Tibial nerve (tissue), 4 donors: ENCODE results near the gene AKAP6. TPM values are rescaled to one million over a fixed set of nuclear protein-coding genes. Genes with fewer than 3 reads are reported as not detected.

Experiments
- DNase-seq, 2 donors: peaks; one replicate each; pipeline ENCODE4 v3.0.0-alpha.2; 2019; ENCODE audit warnings: low spot score in 2 of 2
- H3K27ac ChIP-seq, 4 donors: fragments of 200-600 bp; sonication (generic) in 3 of 4; one replicate each; pipeline ENCODE4 v1.5.1; 2017 to 2019; ENCODE audit warnings: mild to moderate bottlenecking in 1 of 4
- H3K27me3 ChIP-seq, 2 donors: fragments of 200-600 bp; sonication (generic) in 1 of 2; one replicate each; pipeline versions ENCODE4 v1.5.1 to v1.6.0; 2017 to 2019
- H3K36me3 ChIP-seq, 3 donors: fragments of 200-600 bp; sonication (generic); one replicate each; pipeline ENCODE4 v1.5.1; 2018 to 2019
- H3K4me1 ChIP-seq, 4 donors: fragments of 200-600 bp; sonication (generic) in 3 of 4; one replicate each; pipeline ENCODE4 v1.5.1; 2017 to 2019
- H3K4me3 ChIP-seq, 4 donors: fragments of 200-600 bp; sonication (generic) in 3 of 4; one replicate each; pipeline ENCODE4 v1.5.1; 2017 to 2019; ENCODE audit warnings: mild to moderate bottlenecking in 1 of 4, moderate library complexity in 1 of 4
- H3K9me3 ChIP-seq, 4 donors: fragments of 200-600 bp; sonication (generic) in 3 of 4; one replicate each; pipeline ENCODE4 v1.5.1; 2017 to 2019
- EP300 ChIP-seq, 2 donors: sonication (generic); formaldehyde crosslinking; IDR thresholded peaks; one replicate each; pipeline ENCODE4 v1.6.1; 2017; ENCODE audit warnings: antibody characterized with exemption in 2 of 2, mild to moderate bottlenecking in 1 of 2
- POLR2A ChIP-seq, 2 donors: fragments of 450-650 bp; IDR thresholded peaks; one replicate each; pipeline ENCODE4 v1.6.1; 2017; ENCODE audit warnings: antibody characterized with exemption in 2 of 2, mild to moderate bottlenecking in 2 of 2, moderate library complexity in 2 of 2
- WGBS, 2 donors: methylation state at CpG; one replicate each; pipeline ENCODE4 v1.1.5; 2018; 5-methylcytosine and 5-hydroxymethylcytosine counted together
- total RNA-seq, 4 donors: library from RNA; depleted of rRNA; stranded (reverse); fragments of >200 nt; gene quantifications; one replicate each; pipeline ENCODE4 v1.1.0, GENCODE V29; 2016
- TF ChIP-seq, protein P1 (sequence below), 5 experiments: fragments of 200-600 bp in 3 of 5; fragments of 450-650 bp in 2 of 5; sonication (generic) in 3 of 5; IDR thresholded peaks; one replicate each; pipeline ENCODE4 v1.5.1; 2016 to 2019; ENCODE audit warnings: antibody characterized with exemption in 5 of 5, mild to moderate bottlenecking in 3 of 5, moderate library complexity in 2 of 5

The AKAP6 gene
- total RNA-seq, 4 donors from 2014 or later: 2.1 to 10.7 (median 5.2) TPM

- DNase-seq: no peak
- H3K27me3 ChIP-seq: no peaks in the 10 kb centered on the region
- WGBS, 2 donors: 92 to 95% methylated on average over 3 of the region's 3 CpGs
- no peaks in the 10 kb centered on the region for H3K36me3 ChIP-seq
- no peaks in the 10 kb centered on the region for H3K9me3 ChIP-seq
- H3K27ac ChIP-seq: no peak overlapping the region
- TF ChIP-seq EP300 (IDR thresholded peaks at IDR 0.05) (no peak), POLR2A (IDR thresholded peaks at IDR 0.05) (no peak)
- TF ChIP-seq, protein P1, sequence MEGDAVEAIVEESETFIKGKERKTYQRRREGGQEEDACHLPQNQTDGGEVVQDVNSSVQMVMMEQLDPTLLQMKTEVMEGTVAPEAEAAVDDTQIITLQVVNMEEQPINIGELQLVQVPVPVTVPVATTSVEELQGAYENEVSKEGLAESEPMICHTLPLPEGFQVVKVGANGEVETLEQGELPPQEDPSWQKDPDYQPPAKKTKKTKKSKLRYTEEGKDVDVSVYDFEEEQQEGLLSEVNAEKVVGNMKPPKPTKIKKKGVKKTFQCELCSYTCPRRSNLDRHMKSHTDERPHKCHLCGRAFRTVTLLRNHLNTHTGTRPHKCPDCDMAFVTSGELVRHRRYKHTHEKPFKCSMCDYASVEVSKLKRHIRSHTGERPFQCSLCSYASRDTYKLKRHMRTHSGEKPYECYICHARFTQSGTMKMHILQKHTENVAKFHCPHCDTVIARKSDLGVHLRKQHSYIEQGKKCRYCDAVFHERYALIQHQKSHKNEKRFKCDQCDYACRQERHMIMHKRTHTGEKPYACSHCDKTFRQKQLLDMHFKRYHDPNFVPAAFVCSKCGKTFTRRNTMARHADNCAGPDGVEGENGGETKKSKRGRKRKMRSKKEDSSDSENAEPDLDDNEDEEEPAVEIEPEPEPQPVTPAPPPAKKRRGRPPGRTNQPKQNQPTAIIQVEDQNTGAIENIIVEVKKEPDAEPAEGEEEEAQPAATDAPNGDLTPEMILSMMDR (IDR thresholded peaks at IDR 0.05): no peak
- H3K4me1 ChIP-seq: peaks cover 0 to 33% (median 0%) of the 10 kb centered on the region in 4 donors
- no peak overlapping the region for H3K4me3 ChIP-seq
These were observed 304.2 kb downstream of the AKAP6 start for GRCh38 chr14:32633224-32633859.

DNA sequence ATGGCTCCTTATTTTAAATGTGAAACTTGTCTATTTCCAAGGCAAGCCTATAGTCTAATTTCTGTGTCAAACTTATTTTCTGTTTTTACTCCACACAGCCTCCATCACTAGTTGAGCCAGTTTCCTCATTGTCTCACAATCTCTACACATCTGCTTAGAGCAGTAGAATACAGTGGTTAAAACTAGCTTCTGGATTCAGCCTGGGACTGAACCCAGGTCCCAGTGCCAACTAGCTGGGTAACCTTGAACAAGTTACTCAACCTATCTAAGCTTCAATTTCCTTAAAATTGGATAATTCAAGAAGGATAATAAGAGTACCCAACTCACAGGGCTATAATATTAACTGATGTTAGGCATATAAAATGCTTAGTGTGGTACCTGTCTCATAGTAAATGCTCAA lies 304.8 kb downstream of the AKAP6 start:
- no peaks in the 10 kb centered on the region for H3K9me3 ChIP-seq
- no peak for DNase-seq
- H3K27me3 ChIP-seq: no peaks in the 10 kb centered on the region
- TF ChIP-seq, protein P1 (IDR thresholded peaks at IDR 0.05): no peak
- no peak for TF ChIP-seq EP300 (IDR thresholded peaks at IDR 0.05)
- no peak for TF ChIP-seq POLR2A (IDR thresholded peaks at IDR 0.05)
- peaks cover 0 to 27% (median 0%) of the 10 kb centered on the region in 4 donors for H3K4me1 ChIP-seq
- H3K27ac ChIP-seq: no peak overlapping the region
- no peak overlapping the region for H3K4me3 ChIP-seq
- H3K36me3 ChIP-seq: no peaks in the 10 kb centered on the region

DNA sequence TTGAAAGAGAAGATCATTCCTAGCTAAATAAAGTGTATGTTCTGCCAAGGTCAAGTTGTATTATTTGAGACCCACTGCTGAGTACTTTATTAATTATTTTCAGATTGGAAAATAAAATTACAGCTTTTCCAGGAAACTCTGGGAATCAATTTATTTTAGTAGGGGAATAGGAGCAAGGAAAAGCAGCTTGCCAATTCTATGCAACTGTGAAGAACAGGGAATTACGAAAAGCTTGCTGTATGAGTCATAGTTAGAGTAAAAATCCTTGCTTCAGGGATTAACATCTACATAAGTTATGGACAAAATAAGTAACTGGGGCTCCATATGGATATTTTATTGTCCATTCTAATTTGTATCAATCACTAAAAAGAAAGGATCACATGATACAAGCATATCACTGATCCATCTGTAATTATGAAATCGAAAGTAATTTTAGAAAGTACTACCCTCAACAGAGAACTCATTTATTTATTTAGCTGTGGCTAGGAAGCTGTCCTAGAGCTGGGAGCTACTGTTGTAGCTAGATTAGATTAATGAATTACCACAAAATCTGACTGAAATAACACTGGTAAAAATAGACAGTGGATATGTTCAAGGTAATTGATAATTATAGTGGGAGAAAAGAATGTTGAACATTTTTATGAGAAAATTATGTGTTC lies 306.1 kb downstream of the AKAP6 start:
- no peaks in the 10 kb centered on the region for H3K36me3 ChIP-seq
- peak overlapping the region in 2 of 4 donors; percentile 3 to 61 for H3K27ac ChIP-seq
- 8% methylated on average over 2 of the region's 2 CpGs for WGBS, 2 donors
- H3K27me3 ChIP-seq: no peaks in the 10 kb centered on the region
- no peaks in the 10 kb centered on the region for H3K9me3 ChIP-seq
- no peak for TF ChIP-seq POLR2A (IDR thresholded peaks at IDR 0.05)
- TF ChIP-seq, protein P1 (IDR thresholded peaks at IDR 0.05): no peak
- no peak for TF ChIP-seq EP300 (IDR thresholded peaks at IDR 0.05)
- DNase-seq: no peak
- peak overlapping the region in 2 of 4 donors; percentile 12 to 32 for H3K4me3 ChIP-seq
- H3K4me1 ChIP-seq: peaks cover 0 to 21% (median 0%) of the 10 kb centered on the region in 4 donors

GRCh38 chr14:32637582-32637981 lies 308.5 kb downstream of the AKAP6 start:
- H3K4me1 ChIP-seq: peaks cover 0 to 21% (median 0%) of the 10 kb centered on the region in 4 donors
- no peaks in the 10 kb centered on the region for H3K36me3 ChIP-seq
- 52 to 56% methylated on average over 2 of the region's 2 CpGs for WGBS, 2 donors
- H3K27me3 ChIP-seq: no peaks in the 10 kb centered on the region
- H3K4me3 ChIP-seq: no peak overlapping the region
- DNase-seq: no peak
- no peak overlapping the region for H3K27ac ChIP-seq
- TF ChIP-seq EP300 (IDR thresholded peaks at IDR 0.05): no peak
- TF ChIP-seq, protein P1 (IDR thresholded peaks at IDR 0.05): no peak
- TF ChIP-seq POLR2A (IDR thresholded peaks at IDR 0.05): no peak
- no peaks in the 10 kb centered on the region for H3K9me3 ChIP-seq

DNA sequence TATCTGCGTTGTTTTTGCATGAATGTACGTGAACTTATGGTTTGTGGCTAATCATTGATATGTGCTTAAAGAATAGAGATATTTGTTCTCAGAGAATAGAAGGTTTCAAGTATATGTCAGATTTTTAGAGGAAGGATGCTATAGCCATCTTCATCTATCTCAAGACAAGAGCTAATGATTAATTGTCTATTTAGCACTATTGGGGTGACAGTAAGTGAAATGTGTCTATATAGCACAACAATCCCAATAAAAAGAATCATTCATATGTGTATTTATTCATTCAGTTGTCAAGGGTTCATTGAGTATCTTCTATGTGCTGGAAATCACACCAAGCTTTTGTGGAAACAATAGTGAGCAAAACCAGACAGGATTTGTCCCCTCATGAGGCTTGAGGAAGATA lies 310.1 kb downstream of the AKAP6 start:
- H3K4me1 ChIP-seq: peaks cover 0 to 21% (median 0%) of the 10 kb centered on the region in 4 donors
- H3K36me3 ChIP-seq: no peaks in the 10 kb centered on the region
- H3K27ac ChIP-seq: no peak overlapping the region
- H3K4me3 ChIP-seq: no peak overlapping the region
- no peaks in the 10 kb centered on the region for H3K27me3 ChIP-seq
- 93 to 99% methylated on average over 2 of the region's 2 CpGs for WGBS, 2 donors
- DNase-seq: no peak
- no peak for TF ChIP-seq EP300 (IDR thresholded peaks at IDR 0.05)
- no peak for TF ChIP-seq POLR2A (IDR thresholded peaks at IDR 0.05)
- TF ChIP-seq, protein P1 (IDR thresholded peaks at IDR 0.05): no peak
- H3K9me3 ChIP-seq: no peaks in the 10 kb centered on the region
